ENCODE measurements around the gene NADK2.
"Not testable (repeated sequence)": the region's sequence is repeated elsewhere in the genome, so short reads cannot be mapped to it uniquely, and the experiment has no call there.

Gene NADK2

DNA sequence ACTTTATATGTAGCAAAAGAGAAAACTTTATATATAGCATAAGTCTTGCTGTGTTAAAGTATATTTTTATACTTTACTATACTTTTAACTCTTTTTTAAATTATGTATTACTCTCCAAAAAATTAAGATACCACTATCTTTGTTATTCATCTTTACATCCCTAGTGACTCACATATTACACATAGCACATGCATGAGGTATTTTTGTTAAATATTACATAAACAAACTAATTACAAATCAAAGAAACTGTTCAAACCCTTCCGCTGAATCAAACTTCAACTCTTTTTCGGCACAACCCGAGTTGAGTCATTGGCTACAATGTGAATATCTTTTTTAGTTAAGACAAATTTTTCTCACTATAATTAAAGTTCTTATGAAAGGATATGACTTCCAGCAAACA lies 32.1 kb downstream of the NADK2 start:
- in situ Hi-C loops (cut with MboI; ENCODE audit: low pct_unique_long_range_greater_than_20kb, low sequenced_read_pairs, unreplicated experiment), result no loop called here
- DNase-seq (ENCODE audit: low spot score), result no peak
- no peak for TF ChIP-seq CTCF (IDR thresholded peaks at IDR 0.05; ENCODE audit: extremely low read depth, insufficient read depth, missing control alignments)

DNA sequence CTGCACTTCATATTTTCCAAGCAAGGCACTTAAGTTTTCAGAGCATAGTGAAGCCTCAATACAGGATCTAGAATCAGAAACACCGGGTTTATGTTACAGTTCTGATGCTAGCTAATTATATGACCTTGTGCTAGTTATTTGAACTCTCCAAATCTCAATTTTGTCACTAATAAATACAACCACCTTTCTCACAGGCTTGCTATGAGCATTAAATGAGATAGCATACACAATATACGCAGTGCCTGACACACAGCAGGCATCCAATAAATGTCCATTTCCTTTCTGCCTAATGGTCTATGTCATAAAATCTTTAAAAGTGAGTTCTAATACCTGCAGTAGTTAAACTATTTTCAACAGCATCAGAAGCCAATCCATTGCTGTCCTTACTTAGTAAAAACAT lies 32.9 kb downstream of the NADK2 start:
- TF ChIP-seq CTCF (IDR thresholded peaks at IDR 0.05; ENCODE audit: extremely low read depth, insufficient read depth, missing control alignments), result no peak
- in situ Hi-C loops (cut with MboI; ENCODE audit: low pct_unique_long_range_greater_than_20kb, low sequenced_read_pairs, unreplicated experiment), result no loop called here
- DNase-seq (ENCODE audit: low spot score), result no peak

- in situ Hi-C loops (cut with MboI; ENCODE audit: low pct_unique_long_range_greater_than_20kb, low sequenced_read_pairs, unreplicated experiment), result no loop called here
- no peak for TF ChIP-seq CTCF (IDR thresholded peaks at IDR 0.05; ENCODE audit: extremely low read depth, insufficient read depth, missing control alignments)
- no peak for DNase-seq (ENCODE audit: low spot score)
Measured at GRCh38 chr5:36206913-36207312, 34.8 kb downstream of the NADK2 start.

DNA sequence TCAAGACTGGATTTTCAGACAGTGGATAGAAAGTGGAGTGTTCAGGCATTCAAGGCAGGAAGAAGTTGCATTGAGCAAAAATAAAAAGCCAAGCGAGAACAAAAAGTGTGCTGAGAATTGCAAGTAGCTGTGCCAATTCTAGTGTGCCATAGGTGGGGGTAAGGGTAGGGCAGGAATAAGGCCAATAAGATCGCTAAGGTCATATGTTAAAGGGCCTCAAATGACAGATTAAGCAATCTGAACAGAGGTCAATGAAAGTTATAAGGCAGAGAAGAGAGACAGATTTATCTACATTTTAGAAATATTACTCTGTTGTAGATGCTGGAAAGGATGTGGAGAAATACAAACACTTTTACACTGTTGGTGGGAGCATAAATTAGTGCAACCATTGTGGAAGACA lies 36.4 kb downstream of the NADK2 start:
- no peak for DNase-seq (ENCODE audit: low spot score)
- no peak for TF ChIP-seq CTCF (IDR thresholded peaks at IDR 0.05; ENCODE audit: extremely low read depth, insufficient read depth, missing control alignments)
- in situ Hi-C loops (cut with MboI; ENCODE audit: low pct_unique_long_range_greater_than_20kb, low sequenced_read_pairs, unreplicated experiment), result no loop called here

GRCh38 chr5:36202521-36202961 lies 39.2 kb downstream of the NADK2 start:
- in situ Hi-C loops (cut with MboI; ENCODE audit: low pct_unique_long_range_greater_than_20kb, low sequenced_read_pairs, unreplicated experiment), result no loop called here
- DNase-seq (ENCODE audit: low spot score), result no peak
- no peak for TF ChIP-seq CTCF (IDR thresholded peaks at IDR 0.05; ENCODE audit: extremely low read depth, insufficient read depth, missing control alignments)

GRCh38 chr5:36200513-36200912 lies 41.2 kb downstream of the NADK2 start:
- DNase-seq (ENCODE audit: low spot score), result no peak
- in situ Hi-C loops (cut with MboI; ENCODE audit: low pct_unique_long_range_greater_than_20kb, low sequenced_read_pairs, unreplicated experiment), result no loop called here
- TF ChIP-seq CTCF (IDR thresholded peaks at IDR 0.05; ENCODE audit: extremely low read depth, insufficient read depth, missing control alignments), result no peak

- no peak for TF ChIP-seq CTCF (IDR thresholded peaks at IDR 0.05; ENCODE audit: extremely low read depth, insufficient read depth, missing control alignments)
- no peak for DNase-seq (ENCODE audit: low spot score)
- in situ Hi-C loops (cut with MboI; ENCODE audit: low pct_unique_long_range_greater_than_20kb, low sequenced_read_pairs, unreplicated experiment), result no loop called here
Measured at GRCh38 chr5:36199620-36200019, 42.1 kb downstream of the NADK2 start.

DNA sequence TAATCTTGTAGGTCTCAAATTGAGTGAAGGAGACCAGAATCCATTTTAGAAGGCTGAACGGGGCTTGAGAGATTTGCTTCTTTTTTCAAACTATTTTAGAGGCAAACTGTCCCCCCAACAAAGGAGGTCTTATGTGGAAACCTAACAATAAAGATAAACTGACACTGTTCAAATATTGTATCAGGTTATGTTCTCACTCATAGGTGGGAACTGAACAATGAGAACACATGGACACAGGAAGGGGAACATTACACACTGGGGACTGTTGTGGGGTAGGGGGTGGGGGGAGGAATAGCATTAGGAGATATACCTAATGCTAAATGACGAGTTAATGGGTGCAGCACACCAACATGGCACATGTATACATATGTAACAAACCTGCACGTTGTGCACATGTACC lies 42.9 kb downstream of the NADK2 start:
- DNase-seq (ENCODE audit: low spot score); in situ Hi-C loops (cut with MboI; ENCODE audit: low pct_unique_long_range_greater_than_20kb, low sequenced_read_pairs, unreplicated experiment): not testable (repeated sequence)

Measured in GM13977 (cell line).